ENCODE data around the gene B4GALNT3. TPM values are rescaled to one million over a fixed set of nuclear protein-coding genes. Genes with fewer than 3 reads are reported as not detected.

Gene B4GALNT3
- total and polyA plus RNA-seq, 2 experiments from 2014 or later = 2.8 to 15.8 TPM

DNA sequence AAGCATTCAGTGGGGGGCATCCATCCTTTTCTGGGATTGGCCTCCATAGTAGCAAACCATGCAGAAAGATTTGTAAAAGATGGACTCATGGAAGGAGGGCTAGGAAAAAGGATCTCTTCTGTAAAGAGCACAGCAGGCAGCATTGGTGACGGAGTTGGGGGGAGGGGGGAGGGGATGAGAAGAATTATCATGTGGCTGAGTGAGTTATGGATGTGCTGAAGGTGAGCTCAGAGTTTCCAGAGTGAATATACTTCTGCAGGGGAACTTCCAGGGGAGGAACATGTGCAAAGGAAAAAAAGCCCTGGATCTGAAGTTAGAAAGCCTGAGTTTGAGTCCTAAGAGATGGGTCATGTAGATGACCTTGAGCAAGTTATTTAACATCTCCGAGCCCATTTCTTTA, 3.9 kb upstream of the B4GALNT3 start (continued):
- TF ChIP-seq, protein P1, sequence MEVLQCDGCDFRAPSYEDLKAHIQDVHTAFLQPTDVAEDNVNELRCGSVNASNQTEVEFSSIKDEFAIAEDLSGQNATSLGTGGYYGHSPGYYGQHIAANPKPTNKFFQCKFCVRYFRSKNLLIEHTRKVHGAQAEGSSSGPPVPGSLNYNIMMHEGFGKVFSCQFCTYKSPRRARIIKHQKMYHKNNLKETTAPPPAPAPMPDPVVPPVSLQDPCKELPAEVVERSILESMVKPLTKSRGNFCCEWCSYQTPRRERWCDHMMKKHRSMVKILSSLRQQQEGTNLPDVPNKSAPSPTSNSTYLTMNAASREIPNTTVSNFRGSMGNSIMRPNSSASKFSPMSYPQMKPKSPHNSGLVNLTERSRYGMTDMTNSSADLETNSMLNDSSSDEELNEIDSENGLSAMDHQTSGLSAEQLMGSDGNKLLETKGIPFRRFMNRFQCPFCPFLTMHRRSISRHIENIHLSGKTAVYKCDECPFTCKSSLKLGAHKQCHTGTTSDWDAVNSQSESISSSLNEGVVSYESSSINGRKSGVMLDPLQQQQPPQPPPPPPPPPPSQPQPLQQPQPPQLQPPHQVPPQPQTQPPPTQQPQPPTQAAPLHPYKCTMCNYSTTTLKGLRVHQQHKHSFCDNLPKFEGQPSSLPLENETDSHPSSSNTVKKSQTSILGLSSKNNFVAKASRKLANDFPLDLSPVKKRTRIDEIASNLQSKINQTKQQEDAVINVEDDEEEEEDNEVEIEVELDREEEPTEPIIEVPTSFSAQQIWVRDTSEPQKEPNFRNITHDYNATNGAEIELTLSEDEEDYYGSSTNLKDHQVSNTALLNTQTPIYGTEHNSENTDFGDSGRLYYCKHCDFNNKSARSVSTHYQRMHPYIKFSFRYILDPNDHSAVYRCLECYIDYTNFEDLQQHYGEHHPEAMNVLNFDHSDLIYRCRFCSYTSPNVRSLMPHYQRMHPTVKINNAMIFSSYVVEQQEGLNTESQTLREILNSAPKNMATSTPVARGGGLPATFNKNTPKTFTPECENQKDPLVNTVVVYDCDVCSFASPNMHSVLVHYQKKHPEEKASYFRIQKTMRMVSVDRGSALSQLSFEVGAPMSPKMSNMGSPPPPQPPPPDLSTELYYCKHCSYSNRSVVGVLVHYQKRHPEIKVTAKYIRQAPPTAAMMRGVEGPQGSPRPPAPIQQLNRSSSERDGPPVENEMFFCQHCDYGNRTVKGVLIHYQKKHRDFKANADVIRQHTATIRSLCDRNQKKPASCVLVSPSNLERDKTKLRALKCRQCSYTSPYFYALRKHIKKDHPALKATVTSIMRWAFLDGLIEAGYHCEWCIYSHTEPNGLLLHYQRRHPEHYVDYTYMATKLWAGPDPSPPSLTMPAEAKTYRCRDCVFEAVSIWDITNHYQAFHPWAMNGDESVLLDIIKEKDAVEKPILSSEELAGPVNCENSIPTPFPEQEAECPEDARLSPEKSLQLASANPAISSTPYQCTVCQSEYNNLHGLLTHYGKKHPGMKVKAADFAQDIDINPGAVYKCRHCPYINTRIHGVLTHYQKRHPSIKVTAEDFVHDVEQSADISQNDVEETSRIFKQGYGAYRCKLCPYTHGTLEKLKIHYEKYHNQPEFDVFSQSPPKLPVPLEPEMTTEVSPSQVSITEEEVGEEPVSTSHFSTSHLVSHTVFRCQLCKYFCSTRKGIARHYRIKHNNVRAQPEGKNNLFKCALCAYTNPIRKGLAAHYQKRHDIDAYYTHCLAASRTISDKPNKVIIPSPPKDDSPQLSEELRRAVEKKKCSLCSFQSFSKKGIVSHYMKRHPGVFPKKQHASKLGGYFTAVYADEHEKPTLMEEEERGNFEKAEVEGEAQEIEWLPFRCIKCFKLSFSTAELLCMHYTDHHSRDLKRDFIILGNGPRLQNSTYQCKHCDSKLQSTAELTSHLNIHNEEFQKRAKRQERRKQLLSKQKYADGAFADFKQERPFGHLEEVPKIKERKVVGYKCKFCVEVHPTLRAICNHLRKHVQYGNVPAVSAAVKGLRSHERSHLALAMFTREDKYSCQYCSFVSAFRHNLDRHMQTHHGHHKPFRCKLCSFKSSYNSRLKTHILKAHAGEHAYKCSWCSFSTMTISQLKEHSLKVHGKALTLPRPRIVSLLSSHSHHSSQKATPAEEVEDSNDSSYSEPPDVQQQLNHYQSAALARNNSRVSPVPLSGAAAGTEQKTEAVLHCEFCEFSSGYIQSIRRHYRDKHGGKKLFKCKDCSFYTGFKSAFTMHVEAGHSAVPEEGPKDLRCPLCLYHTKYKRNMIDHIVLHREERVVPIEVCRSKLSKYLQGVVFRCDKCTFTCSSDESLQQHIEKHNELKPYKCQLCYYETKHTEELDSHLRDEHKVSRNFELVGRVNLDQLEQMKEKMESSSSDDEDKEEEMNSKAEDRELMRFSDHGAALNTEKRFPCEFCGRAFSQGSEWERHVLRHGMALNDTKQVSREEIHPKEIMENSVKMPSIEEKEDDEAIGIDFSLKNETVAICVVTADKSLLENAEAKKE (CRISPR knock-in tag; IDR thresholded peaks at IDR 0.05) = no peak
- TF ChIP-seq CREB1 (CRISPR knock-in tag; IDR thresholded peaks at IDR 0.05; ENCODE audit: low read depth) = no peak
- TF ChIP-seq POLR2AphosphoS5 (IDR thresholded peaks at IDR 0.05; ENCODE audit: low read depth) = no peak
- no peak for TF ChIP-seq EZH2phosphoT487 (IDR thresholded peaks at IDR 0.05; ENCODE audit: unreplicated experiment)
- no peak for TF ChIP-seq STAT1 (IDR thresholded peaks at IDR 0.05; ENCODE audit: unreplicated experiment)
- no peak for TF ChIP-seq ZNF114 (CRISPR knock-in tag; IDR thresholded peaks at IDR 0.05)
- TF ChIP-seq, protein P2, sequence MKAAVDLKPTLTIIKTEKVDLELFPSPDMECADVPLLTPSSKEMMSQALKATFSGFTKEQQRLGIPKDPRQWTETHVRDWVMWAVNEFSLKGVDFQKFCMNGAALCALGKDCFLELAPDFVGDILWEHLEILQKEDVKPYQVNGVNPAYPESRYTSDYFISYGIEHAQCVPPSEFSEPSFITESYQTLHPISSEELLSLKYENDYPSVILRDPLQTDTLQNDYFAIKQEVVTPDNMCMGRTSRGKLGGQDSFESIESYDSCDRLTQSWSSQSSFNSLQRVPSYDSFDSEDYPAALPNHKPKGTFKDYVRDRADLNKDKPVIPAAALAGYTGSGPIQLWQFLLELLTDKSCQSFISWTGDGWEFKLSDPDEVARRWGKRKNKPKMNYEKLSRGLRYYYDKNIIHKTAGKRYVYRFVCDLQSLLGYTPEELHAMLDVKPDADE (IDR thresholded peaks at IDR 0.05) = no peak

DNA sequence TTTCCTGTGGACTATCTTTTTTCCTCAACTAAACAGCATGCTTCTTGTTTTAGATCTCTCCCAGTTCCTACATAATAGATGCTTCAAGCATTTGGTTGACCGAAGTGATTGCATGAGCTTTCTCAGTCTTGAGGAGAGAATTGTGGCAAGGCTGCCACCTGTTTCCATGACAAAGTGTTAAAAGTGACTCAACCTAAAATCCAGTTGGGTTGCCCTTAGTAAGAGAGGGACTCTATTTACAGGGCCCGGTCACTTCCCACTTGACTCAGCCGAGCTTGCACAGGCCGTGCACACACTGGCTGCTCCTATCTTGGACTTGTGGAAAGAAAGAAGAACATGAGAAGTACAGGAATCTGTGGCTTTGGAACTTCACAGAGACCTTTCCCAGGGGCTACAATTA, 2.1 kb upstream of the B4GALNT3 start:
- Histone ChIP-seq H3K4me3 (no peak overlapping the region), H3K4me1 (ENCODE audit: insufficient read depth) (no peaks in the 10 kb centered on the region), H3F3A (replicated peaks; ENCODE audit: low read depth) (peaks cover 9% of the 10 kb centered on the region), H2AFZ (no peak overlapping the region), H3K4me2 (no peak overlapping the region), H3K27me3 (ENCODE audit: insufficient read depth) (peaks cover 48% of the 10 kb centered on the region), H4K20me1 (replicated peaks; ENCODE audit: insufficient read depth) (peaks cover 16% of the 10 kb centered on the region; the same call in 1 of the 2 replicates), H3K27ac (ENCODE audit: low read depth) (no peak overlapping the region), H3K79me2 (replicated peaks; ENCODE audit: insufficient read depth) (no peaks in the 10 kb centered on the region), H3K36me3 (ENCODE audit: insufficient read depth) (no peaks in the 10 kb centered on the region), H3K9me2 (ENCODE audit: insufficient read depth) (no peaks in the 10 kb centered on the region)
- DNase-seq (ENCODE audit: low spot score) (no peak), ATAC-seq (no peak)
- Mint-ChIP-seq H3K4me1 (peaks cover 10% of the 10 kb centered on the region), H3K9me3 (peaks cover 14% of the 10 kb centered on the region), H3K27me3 (ENCODE audit: insufficient read depth, low read depth, poor library complexity) (peaks cover 45% of the 10 kb centered on the region), H3K27ac (no peak overlapping the region), H3K4me3 (no peak overlapping the region), H3K36me3 (ENCODE audit: low read depth) (peaks cover 7% of the 10 kb centered on the region)
- TF ChIP-seq NANOG (IDR thresholded peaks at IDR 0.05; ENCODE audit: borderline replicate concordance) = no peak
